ENCODE data around the gene TSKS.

TSKS gene

GRCh38 chr19:49713236-49713845 is 49.8 kb downstream of the TSKS start:
- no peak for DNase-seq

DNA sequence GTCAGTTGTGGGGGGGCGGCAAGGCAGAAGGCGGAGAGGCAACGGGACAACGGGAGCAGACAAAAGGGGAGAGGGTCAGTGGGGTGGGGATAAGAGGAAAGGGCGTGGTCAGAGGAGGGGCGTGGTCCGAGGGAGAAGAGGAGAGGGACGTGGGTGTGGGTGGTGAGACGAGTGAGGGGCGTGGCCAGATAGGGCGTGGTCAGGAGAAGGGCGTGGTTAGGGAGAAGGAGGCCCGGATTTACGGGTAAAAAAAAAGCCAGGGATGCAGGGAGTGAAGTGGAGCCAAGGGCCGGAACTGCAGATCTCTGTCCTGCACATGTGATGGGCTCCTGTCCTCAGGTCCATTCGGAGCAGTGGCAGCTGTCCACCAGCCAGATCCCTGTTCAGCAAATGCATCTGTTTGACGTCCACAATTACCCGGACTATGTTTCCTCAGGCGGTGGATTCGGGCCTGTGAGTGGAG is 50.7 kb downstream of the TSKS start:
- DNase-seq: peak; percentile 28

- no peak for DNase-seq
Measured at GRCh38 chr19:49710372-49710951, 52.6 kb downstream of the TSKS start.

DNA sequence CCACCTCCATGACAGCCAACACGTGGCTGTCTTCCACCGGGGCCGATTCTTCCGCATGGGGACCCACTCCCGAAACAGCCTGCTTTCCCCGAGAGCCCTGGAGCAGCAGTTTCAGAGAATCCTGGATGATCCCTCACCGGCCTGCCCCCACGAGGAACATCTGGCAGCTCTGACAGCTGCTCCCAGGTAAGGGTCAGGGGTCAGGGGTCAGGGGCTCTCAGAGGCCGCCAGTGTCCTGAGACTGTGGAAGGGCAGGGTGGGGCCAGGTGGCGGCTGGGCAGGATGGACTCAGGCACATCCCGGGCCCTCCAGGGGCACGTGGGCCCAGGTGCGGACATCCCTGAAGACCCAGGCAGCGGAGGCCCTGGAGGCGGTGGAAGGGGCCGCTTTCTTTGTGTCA is 57.2 kb downstream of the TSKS start:
- no peak for DNase-seq

DNA sequence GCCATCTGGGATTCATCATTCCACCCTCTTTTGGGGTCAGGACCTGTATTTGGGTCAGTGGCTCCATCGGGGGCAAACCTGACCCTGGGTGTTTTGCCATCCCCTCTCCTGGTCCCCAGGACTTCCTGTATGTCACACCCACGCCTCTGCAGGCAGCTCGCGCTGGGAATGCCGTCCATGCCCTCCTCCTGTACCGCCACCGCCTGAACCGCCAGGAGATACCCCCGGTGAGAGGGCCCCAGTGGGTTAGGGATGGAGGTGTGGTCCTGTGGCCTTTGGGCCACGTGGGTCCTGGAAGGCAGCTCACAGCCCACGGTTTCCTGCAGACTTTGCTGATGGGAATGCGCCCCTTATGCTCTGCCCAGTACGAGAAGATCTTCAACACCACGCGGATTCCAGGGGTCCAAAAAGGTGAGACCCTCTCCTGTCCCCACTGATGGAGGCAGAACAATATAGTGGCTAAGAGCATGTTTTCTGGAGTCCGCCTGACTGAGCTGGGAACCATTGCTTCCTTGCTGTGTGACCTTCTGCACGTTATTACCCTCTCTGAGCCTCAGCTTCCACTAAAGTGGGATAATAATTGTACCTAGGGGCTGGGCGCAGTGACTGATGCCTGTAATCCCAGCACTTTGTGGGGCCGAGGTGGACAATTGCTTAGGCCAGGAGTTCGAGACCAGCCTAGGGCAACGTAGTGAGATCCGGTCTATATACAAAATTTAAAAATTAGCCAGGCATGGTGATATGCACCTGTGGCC is 58.0 kb downstream of the TSKS start:
- no peak for DNase-seq

DNA sequence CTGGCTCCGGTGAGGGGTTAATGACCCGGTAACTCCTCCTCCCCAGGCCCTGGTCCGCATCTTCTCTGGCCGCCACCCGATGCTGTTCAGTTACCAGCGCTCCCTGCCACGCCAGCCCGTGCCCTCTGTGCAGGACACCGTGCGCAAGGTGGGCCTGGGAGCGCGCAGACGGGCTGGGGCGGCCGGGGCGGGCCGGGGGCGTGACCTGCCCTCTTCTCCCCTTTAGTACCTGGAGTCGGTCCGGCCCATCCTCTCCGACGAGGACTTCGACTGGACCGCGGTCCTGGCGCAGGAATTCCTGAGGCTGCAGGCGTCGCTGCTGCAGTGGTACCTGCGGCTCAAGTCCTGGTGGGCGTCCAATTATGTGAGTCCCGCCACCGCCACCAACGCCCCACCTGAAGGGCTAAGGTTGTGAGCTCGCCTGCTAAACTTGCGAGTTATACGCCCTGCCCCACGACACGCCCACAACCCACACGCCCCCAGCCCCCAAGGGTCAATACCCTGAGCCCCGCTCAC is 61.8 kb downstream of the TSKS start:
- no peak for DNase-seq

DNA sequence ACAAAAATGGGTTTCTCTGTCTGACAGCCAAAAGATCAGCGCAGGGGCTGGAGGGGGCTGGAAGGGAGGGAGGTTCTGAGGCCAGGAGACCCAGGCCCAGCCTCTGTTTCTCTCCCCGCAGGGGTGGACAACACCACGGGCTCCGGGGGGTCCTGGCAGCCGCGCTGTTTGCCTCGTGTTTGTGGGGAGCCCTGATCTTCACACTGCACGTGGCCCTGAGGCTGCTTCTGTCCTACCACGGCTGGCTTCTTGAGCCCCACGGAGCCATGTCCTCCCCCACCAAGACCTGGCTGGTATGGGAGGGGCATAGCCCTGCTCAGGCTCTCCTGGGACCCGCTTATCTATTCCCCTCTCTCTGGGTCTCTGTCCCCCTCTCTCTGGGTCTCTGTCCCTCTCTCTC is 62.5 kb downstream of the TSKS start:
- DNase-seq: no peak

GRCh38 chr19:49699364-49699763 is 63.7 kb downstream of the TSKS start:
- no peak for DNase-seq

DNA sequence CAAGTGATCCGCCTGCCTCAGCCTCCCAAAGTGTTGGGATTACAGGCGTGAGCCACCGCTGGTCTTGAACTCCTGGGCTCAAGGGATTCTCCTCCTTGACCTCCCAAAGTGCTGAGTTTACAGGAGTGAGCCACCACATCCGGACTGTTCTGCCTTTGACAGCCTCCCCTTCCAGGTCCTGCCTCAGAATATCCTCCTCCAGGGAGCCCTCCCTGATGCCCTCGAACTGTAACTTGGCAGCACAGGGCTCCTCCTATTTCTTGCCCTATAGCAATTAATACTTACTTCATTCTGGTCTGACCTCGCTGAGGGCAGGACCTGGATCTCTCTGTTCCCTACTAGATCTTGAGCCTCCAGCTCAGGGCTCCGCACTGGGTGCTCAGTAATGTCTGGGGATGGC is 66.2 kb downstream of the TSKS start:
- DNase-seq: no peak

GRCh38 chr19:49696115-49696514 is 67.0 kb downstream of the TSKS start:
- no peak for DNase-seq

DNA sequence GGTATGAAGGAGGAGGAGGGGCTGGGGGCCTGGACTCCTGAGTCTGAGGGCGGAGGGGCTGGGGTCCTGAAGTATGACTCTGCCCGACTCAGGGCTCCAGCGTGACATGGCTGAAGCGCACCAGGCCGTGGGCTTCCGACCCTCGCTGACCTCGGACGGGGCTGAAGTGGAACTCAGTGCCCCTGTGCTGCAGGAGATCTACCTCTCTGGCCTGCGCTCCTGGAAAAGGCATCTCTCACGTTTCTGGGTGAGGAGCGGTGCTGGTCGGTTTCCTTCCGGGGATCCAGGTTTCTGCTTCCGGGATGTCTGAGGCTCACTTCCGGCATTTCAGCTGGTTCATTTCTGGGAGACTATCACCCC is 71.0 kb downstream of the TSKS start:
- DNase-seq: no peak

GRCh38 chr19:49691243-49692146 is 71.6 kb downstream of the TSKS start:
- peak; percentile 88 for DNase-seq

GRCh38 chr19:49690656-49691242 is 72.4 kb downstream of the TSKS start, which contains the start of gene CPT1C:
Gene CPT1C, plus strand, starts transcription at chr19:49691116. Its CDS starts 1,137 bp downstream, at chr19:49692253.
- peak; percentile 97 for DNase-seq

- peak; percentile 68 for DNase-seq
Measured at GRCh38 chr19:49690079-49690655, 72.9 kb downstream of the TSKS start.
